Stimulated activated CD8-positive, alpha-beta memory T cell treated with anti-CD3 and anti-CD28 coated beads, Interleukin-2, amount 100 ng/mL, for 48 hours (primary cell): ENCODE results near the gene GSE1.

ENCODE experiments used
- DNase-seq, 2 donors: peaks; one replicate each; pipeline ENCODE4 v3.0.0-alpha.2; 2020; ENCODE audit warnings: low read depth in 2 of 2

Gene GSE1

GRCh38 chr16:85631802-85632393 lies 18.8 kb downstream of the GSE1 start:
- no peak for DNase-seq

DNA sequence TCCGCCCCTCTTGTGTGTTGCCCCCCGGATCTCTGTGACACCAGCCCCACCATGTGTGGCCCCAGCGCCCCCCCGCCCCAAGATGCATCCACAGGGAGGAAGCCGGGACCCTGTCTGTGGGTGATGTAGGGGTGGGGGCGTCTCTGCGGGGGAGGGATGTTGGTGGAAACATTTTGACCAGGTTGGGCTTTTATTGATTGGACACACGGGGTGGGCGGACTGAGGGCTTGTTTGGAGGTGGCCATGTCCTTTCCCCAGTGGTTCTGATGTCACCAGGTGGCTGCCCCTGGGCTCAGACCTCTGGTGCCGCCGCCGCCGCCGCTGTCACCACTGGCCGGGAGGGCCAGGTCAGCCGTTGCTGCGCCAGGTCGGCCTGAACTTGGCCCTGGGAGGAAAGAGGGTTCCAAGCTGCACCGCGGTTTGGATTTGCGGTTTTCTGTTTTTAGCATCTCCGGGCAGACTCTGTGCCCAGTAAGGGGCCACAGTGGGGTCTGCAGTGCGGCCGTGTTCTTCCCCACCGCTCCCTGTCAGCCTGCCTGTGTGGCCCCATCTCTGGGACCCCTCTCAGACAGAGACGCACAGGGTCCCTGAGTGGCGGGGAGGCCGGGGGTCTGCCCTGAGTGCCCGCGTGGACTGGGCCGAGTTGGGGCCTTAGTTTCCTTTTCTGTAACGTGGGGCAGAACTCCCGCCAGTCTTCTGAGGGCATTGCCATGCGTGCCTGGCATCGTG lies 19.8 kb downstream of the GSE1 start:
- DNase-seq, result no peak

GRCh38 chr16:85633438-85633743 lies 20.3 kb downstream of the GSE1 start:
- no peak for DNase-seq

GRCh38 chr16:85633888-85634287 lies 20.8 kb downstream of the GSE1 start:
- DNase-seq, result no peak

GRCh38 chr16:85634747-85635544 lies 21.8 kb downstream of the GSE1 start:
- no peak for DNase-seq

DNA sequence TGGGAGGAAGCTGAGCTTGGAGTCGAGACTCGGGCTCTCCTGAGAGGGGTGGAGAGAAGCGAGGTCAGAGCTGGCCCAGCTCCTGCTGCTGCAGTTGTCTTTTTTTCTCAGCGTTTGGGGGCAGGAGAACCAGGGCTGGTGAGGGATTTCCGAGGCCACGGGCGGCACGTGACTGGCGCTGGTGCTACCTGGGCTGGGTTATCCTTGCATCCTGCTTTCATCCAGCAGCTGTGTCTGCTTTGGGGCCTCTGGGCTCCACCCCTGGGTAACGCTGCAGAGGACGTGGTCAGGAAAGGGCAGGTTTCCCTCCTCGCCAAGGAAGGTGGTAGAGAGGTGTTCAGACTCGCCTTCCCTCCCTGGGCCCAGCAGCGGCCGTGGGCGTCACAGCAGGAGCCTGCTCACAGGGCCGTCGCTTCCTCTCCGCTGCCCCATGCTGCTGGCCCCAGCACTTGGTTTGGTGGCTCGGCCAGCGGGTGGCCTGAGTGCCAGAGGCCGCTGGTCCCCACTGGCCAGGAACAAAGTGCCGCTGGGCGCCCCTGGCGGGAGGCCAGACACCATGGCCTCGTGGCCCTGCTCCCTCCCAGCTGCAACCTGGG lies 22.5 kb downstream of the GSE1 start:
- no peak for DNase-seq

DNA sequence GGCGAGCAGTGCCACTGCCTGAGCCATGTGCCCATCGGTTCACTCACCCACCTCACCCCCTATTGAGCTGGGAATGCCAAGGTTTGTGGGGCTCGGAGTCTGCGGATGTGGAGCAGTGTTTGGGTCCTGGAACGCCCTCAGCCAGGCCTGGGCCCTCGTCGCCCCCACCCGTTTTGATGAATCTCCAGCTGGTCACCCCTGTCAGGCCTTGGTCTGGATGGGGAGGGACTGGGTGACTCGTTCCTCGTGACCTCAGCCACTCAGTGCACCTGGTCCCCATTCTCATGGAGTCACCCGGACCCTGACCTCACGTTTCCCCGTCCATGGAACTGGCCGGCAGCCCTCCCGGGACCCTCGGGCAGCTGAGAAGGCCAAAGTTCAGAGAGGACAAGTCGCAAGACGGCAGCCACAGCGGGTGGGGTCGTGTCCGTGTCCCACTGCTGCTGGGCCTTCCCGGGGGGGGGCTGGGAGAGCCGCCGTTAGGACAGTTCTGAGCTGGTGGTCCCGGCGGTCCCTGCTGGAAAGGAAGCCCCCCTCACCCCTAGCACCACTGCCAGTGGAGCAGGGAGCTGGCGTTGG lies 23.2 kb downstream of the GSE1 start:
- DNase-seq, result no peak

DNA sequence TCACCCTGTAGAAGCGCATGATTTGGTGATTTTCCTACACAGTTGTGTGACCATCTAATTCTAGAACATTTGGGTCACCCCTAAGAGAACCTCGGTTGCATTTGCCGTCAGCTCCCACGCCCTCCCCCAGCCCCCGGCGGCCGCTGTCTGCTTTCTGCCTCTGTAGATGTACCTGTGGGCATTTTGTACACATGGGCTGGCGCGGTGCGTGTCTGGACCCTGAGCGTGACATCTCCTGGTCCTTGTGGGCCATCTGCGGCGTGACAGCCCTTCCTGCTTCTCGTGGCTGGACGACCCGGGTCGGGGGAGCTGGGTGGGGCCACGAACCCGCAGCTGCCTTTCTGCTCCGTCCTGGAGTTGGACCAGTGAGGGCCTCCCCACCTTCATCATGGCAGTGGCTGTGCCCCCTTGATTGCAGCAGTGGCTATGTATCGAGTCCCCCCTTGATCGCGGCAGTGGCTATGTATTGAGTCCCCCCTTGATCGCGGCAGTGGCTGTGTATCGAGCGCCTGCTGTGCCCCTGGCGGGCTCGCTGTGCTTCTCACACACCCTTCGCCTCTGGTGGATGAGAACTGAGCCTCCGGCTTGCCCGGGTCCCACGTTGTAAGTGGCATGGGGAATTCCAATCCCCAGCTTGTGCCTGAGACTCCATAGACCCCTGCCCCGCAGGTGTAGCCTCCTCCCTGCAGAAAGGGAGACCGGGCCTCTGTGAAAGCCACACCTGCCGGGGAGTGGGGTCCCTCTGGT lies 24.1 kb downstream of the GSE1 start:
- no peak for DNase-seq

DNA sequence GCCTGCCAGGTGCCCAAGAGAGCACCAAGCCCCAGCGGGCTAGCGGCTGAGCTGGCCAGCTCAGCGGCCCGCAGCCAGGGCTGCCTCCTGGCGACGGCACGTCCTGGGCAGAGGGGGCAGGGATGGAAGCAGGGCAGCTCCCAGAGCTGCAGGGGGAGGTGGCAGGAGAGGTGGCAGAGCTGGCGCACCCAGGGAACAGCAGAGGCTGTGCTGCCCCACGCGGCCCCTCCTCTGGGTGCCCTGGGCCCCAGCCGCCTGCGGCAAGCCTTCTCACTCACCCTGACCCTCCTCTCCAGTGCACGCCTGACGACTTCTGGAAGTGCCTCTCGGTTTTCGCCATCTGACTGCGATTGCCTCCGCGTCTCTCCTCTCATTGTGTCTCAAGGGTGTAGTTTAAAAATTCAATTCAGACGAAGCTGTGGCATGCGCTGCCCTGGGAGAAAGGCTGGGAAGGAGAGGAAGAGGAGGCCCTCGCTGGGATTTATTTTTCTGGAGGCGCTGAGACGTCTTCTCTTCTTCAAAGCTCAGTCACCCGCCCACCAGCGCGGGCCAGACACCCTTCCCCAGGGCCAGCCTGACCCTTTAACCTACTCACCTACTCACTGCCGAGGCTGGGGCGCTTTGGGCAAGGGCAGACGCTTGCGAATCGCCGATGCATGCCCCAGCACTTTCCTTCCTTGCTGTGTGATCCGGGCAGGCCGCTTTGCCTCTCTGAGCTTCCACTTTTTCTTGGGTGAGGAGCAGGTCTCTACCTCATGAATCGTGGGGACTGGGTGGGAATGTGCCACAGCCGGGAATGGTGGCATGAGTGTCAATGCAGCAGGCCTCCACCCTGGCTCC lies 24.9 kb downstream of the GSE1 start:
- no peak for DNase-seq

DNA sequence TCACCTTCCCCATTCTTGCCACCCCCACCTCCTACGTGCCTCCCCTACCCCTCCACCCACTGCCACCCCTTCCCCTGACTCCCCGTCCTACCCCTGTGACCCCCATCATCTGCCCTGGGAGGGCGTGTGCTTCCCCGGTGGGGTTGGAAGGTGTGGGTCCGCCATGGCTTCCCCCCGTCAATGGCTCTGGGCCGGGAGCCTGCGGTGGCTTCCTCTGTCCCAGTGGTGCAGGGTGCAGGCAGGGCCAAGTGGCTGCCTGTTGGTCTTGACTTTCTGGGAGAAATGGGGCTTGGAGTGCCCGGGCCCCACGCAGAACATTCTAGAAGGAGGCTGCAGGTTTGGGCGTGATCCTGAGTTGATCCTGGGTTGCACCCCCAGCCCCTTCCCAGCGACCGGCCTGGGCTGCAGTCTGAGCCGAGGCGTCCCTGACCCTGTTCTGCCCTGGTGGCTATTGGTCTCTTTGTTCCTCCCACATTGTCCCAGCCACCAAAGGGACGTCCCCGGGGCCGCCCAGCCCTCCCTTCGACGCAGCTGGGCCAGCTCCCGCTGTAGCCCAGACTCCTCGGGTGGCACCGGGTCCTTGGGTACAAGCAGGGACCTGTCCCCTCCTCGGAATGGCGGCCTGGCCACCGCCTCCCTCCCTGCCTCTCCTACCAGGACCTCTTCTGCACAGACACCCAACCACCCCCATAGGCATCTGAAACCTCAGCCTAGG lies 25.7 kb downstream of the GSE1 start:
- DNase-seq, result no peak

DNA sequence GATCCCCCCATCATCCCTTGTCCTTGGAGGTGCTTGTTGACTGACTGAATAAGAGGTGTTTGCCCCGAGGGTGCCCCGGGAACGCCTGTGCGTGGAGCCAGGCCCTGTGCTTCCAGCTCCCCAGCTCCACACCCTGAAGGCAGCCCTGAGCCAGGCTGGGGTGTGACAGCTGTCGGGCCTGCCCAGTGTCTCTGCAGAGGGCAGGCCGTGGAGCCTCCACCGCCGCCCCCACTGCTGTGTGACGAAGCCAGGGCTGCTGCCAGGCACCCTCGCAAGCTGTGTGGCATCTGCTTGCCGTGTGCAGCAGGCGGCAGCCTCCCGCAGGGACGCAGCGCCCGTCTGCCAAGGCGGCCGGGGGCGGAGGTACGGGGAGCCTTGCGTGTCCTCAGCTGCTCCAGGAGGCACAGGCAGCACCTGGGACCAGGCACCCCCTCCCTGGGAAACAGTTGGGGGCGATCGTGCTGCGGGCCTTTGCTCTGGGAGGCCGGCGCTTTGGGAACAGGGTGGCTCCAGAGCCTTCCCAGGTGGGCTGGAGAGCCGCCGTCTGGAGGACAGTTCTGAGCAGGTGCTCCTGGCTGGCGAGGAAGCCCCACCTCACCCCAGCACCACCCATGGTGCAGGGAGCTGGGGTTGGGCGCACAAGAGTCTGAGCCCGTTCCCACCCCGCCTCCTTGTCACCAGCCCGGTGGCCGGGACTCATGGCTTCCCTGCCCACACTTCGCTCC lies 26.6 kb downstream of the GSE1 start:
- DNase-seq, result no peak

DNA sequence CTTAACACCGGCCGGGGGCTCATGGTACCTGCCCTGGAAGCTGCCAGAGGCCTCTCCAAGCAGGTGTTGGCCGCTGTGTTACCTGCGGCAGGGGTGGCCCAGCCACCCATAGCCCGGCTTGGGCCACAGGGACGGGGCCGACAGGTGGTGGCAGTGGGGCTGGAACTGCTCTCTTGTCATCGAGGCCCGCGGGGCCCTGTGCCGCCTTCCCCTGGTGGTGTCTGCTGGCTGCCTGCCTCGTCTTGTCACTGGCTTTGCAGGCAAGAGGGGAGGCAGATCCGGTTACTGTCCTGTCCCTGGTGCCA lies 27.1 kb downstream of the GSE1 start:
- no peak for DNase-seq

DNA sequence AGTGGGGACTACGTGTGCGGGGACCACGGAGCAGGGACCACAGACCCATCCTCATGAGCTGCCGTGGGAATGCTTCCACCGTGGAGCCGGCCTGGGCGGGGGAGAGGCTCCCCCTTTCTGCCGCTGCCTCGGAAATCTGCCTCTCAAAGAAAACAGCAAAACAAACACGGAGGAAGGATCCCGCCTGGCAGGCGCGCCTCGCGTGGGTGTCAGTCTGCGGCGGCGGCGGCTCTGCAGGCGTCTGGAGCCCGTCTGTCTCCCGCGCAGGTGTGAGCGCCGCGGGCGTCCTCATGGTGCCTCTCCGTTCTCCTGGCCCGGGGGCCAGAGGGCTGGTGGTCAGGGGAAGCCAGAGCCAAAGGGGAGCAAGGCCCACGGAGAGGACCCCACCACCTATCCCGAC lies 27.5 kb downstream of the GSE1 start:
- no peak for DNase-seq

DNA sequence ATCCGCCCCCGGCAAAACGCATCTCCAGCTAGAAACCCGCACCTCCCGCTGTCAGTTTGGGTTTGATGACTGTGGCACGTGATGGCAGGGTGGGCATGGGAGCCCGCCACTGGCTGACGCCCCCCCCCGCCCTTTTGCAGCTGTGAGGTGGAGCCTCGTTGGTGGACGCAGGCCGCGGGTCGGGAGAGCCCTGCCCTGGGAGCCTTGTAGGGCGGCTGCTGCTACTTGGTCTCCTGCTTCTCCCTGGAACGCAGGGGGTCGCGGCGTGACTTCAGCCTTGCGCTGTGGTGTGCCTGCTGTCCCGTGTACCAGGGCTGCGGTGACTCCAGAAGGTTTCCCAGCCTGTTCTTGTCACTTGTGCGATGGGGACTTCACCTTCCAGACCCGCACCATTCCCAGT lies 28.2 kb downstream of the GSE1 start:
- DNase-seq, result no peak

GRCh38 chr16:85641776-85642176 lies 28.7 kb downstream of the GSE1 start:
- DNase-seq, result no peak

DNA sequence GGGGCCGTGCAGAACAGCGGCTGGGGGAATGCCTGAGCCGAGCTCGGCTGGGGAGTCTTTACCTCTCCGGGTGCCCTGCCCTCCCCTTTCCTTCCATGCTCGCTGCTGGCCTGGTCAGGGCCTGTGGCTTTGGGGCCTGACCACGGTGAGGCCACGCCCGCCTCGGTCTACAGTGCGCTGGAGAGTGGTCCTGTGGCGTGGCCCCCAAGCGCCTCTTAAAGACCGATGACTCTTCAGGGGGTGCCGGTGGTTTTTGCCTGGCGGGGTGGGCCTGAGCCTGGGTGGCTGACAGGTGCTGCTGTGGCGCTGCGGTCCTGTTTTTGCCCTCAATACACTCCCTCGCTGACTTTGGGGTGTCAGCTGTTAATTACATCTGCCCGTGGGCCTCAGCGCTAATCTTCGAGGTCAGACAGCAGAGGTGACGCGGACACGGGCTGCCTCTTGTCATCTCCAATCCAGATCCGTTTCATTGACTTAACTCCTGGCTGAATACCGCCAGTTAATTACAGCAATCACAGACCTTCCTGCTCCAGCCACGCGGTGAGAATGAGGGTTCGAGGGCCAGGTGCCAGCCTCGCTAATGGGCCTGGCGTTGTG lies 29.7 kb downstream of the GSE1 start:
- DNase-seq, result no peak

- no peak for DNase-seq
Observed at GRCh38 chr16:85643631-85644030, 30.5 kb downstream of the GSE1 start.

GRCh38 chr16:85644093-85644712 lies 31.1 kb downstream of the GSE1 start:
- no peak for DNase-seq
